ENCODE results near the gene TMEM259.

The TMEM259 gene

GRCh38 chr19:1051791-1052190, 30.9 kb upstream of the TMEM259 start:
- Histone ChIP-seq H3K36me3 (ENCODE audit: insufficient read depth, low read length) (peaks cover 28% of the 10 kb centered on the region; the same call in 1 of the 2 replicates), H2AFZ (ENCODE audit: low read length) (no peak overlapping the region), H4K20me1 (ENCODE audit: insufficient read depth, low read length) (no peaks in the 10 kb centered on the region), H3F3A (ENCODE audit: insufficient read depth, low read length) (no peaks in the 10 kb centered on the region), H3K9me2 (ENCODE audit: low read depth, low read length) (no peaks in the 10 kb centered on the region), H3K27me3 (ENCODE audit: insufficient read depth, low read length) (no peaks in the 10 kb centered on the region), H3K4me1 (ENCODE audit: insufficient read depth, low read length, severe bottlenecking) (peaks cover 12% of the 10 kb centered on the region), H3K4me2 (ENCODE audit: low read length) (no peak overlapping the region), H3K4me3 (ENCODE audit: low read depth, low read length, poor library complexity, severe bottlenecking) (no peak overlapping the region), H3K27ac (ENCODE audit: low read depth, low read length, poor library complexity, severe bottlenecking) (no peak overlapping the region), H3K9me3 (ENCODE audit: low read length) (no peaks in the 10 kb centered on the region), H3K9ac (ENCODE audit: low read length) (no peak overlapping the region), H3K79me2 (ENCODE audit: insufficient read depth, low read length) (no peaks in the 10 kb centered on the region)
- TF ChIP-seq CTCF (IDR thresholded peaks at IDR 0.05; ENCODE audit: low read length) (no peak), EZH2 (IDR thresholded peaks at IDR 0.05; ENCODE audit: borderline replicate concordance, low read length) (no peak)

- Histone ChIP-seq H2AFZ (ENCODE audit: low read length) (no peak overlapping the region), H3F3A (ENCODE audit: insufficient read depth, low read length) (no peaks in the 10 kb centered on the region), H3K4me2 (ENCODE audit: low read length) (no peak overlapping the region), H3K9me2 (ENCODE audit: low read depth, low read length) (no peaks in the 10 kb centered on the region), H3K9ac (ENCODE audit: low read length) (no peak overlapping the region), H3K27ac (ENCODE audit: low read depth, low read length, poor library complexity, severe bottlenecking) (no peak overlapping the region), H3K79me2 (ENCODE audit: insufficient read depth, low read length) (no peaks in the 10 kb centered on the region), H3K36me3 (ENCODE audit: insufficient read depth, low read length) (peaks cover 26% of the 10 kb centered on the region; the same call in 1 of the 2 replicates), H3K27me3 (ENCODE audit: insufficient read depth, low read length) (no peaks in the 10 kb centered on the region), H3K9me3 (ENCODE audit: low read length) (no peaks in the 10 kb centered on the region), H3K4me3 (ENCODE audit: low read depth, low read length, poor library complexity, severe bottlenecking) (no peak overlapping the region), H4K20me1 (ENCODE audit: insufficient read depth, low read length) (no peaks in the 10 kb centered on the region), H3K4me1 (ENCODE audit: insufficient read depth, low read length, severe bottlenecking) (peaks cover 18% of the 10 kb centered on the region)
- TF ChIP-seq EZH2 (IDR thresholded peaks at IDR 0.05; ENCODE audit: borderline replicate concordance, low read length) (no peak), CTCF (IDR thresholded peaks at IDR 0.05; ENCODE audit: low read length) (no peak)
These were observed 30.3 kb upstream of the TMEM259 start for GRCh38 chr19:1050989-1051788.

DNA sequence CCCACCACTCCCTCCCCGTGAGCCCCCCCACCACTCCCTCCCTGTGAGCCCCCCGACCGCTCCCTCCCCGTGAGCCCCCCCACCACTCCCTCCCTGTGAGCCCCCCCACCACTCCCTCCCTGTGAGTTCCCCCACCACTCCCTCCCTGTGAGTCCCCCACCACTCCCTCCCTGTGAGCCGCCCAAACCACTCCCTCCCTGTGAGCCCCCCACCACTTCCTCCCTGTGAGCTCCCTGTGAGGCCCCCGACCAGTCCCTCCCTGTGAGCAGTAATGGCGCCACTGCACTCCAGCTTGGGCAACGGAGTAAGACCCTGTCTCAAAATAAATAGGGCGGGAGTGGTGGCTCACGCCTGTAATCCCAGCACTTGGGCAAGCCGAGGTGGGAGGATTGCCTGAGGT, 28.9 kb upstream of the TMEM259 start:
- no peaks in the 10 kb centered on the region for H3K9me2 ChIP-seq (ENCODE audit: low read depth, low read length)
- no peaks in the 10 kb centered on the region for H4K20me1 ChIP-seq (ENCODE audit: insufficient read depth, low read length)
- no peaks in the 10 kb centered on the region for H3F3A ChIP-seq (ENCODE audit: insufficient read depth, low read length)
- no peaks in the 10 kb centered on the region for H3K9me3 ChIP-seq (ENCODE audit: low read length)
- H3K79me2 ChIP-seq (ENCODE audit: insufficient read depth, low read length), result no peaks in the 10 kb centered on the region
- H3K27ac ChIP-seq (ENCODE audit: low read depth, low read length, poor library complexity, severe bottlenecking), result no peak overlapping the region
- H3K27me3 ChIP-seq (ENCODE audit: insufficient read depth, low read length), result no peaks in the 10 kb centered on the region
- no peak overlapping the region for H2AFZ ChIP-seq (ENCODE audit: low read length)
- no peak overlapping the region for H3K4me3 ChIP-seq (ENCODE audit: low read depth, low read length, poor library complexity, severe bottlenecking)
- H3K36me3 ChIP-seq (ENCODE audit: insufficient read depth, low read length), result peaks cover 26% of the 10 kb centered on the region; the same call in 1 of the 2 replicates
- peaks cover 25% of the 10 kb centered on the region for H3K4me1 ChIP-seq (ENCODE audit: insufficient read depth, low read length, severe bottlenecking)
- no peak overlapping the region for H3K9ac ChIP-seq (ENCODE audit: low read length)
- H3K4me2 ChIP-seq (ENCODE audit: low read length), result no peak overlapping the region
- TF ChIP-seq CTCF (IDR thresholded peaks at IDR 0.05; ENCODE audit: low read length) (no peak), EZH2 (IDR thresholded peaks at IDR 0.05; ENCODE audit: borderline replicate concordance, low read length) (no peak)
